Mucosa of rectum (tissue), 2 donors: ENCODE data around the gene SPANXN2.
"Not testable (repeated sequence)": the region's sequence is repeated elsewhere in the genome, so short reads cannot be mapped to it uniquely, and the experiment has no call there.

Experiments used
- H3K27ac ChIP-seq, 2 donors: one replicate each; pipeline ENCODE4 v1.7.0; 2013; ENCODE audit warnings: inconsistent platforms in 2 of 2, low read depth in 2 of 2, low read length in 2 of 2
- H3K27me3 ChIP-seq, 2 donors: one replicate each; pipeline ENCODE4 v1.7.0; 2013; ENCODE audit warnings: low read length in 2 of 2; ENCODE audit not compliant: control insufficient read depth in 2 of 2, insufficient read depth in 2 of 2
- H3K36me3 ChIP-seq, 2 donors: one replicate each; pipeline ENCODE4 v1.7.0; 2013; ENCODE audit warnings: low read length in 2 of 2; ENCODE audit not compliant: control insufficient read depth in 2 of 2, insufficient read depth in 2 of 2
- H3K4me1 ChIP-seq, 2 donors: one replicate each; pipeline ENCODE4 v1.7.0; 2013; ENCODE audit warnings: low read length in 2 of 2, mild to moderate bottlenecking in 1 of 2; ENCODE audit not compliant: control insufficient read depth in 2 of 2, insufficient read depth in 2 of 2
- H3K4me3 ChIP-seq, 2 donors: one replicate each; pipeline ENCODE4 v1.7.0; 2013; ENCODE audit warnings: low read length in 2 of 2
- H3K9ac ChIP-seq, 2 donors: one replicate each; pipeline ENCODE4 v1.7.0; 2013; ENCODE audit warnings: low read length in 2 of 2, low read depth in 1 of 2, mild to moderate bottlenecking in 1 of 2
- H3K9me3 ChIP-seq, 2 donors: one replicate each; pipeline ENCODE4 v1.7.0; 2013; ENCODE audit warnings: low read length in 2 of 2; ENCODE audit not compliant: control insufficient read depth in 2 of 2
- donor health status: healthy.
- donor health status: Normal muscosa, but diverticular disease.

Gene SPANXN2, protein sequence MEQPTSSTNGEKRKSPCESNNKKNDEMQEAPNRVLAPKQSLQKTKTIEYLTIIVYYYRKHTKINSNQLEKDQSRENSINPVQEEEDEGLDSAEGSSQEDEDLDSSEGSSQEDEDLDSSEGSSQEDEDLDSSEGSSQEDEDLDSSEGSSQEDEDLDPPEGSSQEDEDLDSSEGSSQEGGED

DNA sequence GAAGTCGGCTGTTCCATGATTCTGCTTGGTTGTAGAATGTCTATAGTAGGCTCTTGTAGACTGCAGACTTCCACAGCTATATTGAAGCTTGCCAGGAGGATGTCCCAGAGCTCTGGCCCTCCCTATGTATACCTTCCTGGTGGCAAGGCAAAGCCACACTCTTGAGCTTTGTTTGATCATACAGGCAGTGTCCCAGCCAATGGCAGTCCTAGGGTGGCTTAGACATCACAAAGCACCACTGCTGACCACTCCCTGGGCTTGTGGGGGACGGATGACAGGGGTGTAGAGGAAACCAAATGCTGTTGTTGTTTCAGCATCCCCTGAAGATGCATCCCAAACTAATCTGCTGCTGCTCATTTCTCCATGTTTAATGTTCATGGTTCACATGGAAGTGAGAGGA lies at the start of gene SPANXN2:
SPANXN2 (minus strand) TSS at position 101 of the 400 bp plus-strand sequence; CDS start at position 17, 84 bp downstream.
- not testable (repeated sequence) for H3K9me3 ChIP-seq, H3K36me3 ChIP-seq, H3K27me3 ChIP-seq, H3K4me3 ChIP-seq, H3K27ac ChIP-seq, H3K9ac ChIP-seq, H3K4me1 ChIP-seq

DNA sequence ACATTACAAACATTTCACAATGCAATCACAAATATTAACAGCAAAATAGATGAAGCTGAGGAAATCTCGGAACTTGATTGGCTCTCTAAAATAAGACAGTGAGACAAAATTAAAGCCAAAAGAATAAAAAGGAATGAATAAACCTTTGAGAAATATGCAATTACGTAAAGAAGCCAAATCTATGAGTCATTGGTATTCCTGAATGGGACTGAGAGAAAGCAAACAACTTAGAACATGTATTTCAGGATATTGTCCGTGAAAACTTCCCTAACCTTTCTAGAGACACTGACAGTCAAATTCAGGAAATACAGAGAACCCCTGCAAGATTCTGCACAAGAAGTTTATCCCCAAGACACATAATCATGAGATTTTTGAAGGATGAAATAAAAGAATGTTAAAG lies 48.4 kb upstream of the SPANXN2 start:
- no peaks in the 10 kb centered on the region for H3K4me1 ChIP-seq
- H3K9ac ChIP-seq: no peak overlapping the region
- no peak overlapping the region for H3K4me3 ChIP-seq
- H3K36me3 ChIP-seq: no peaks in the 10 kb centered on the region
- H3K27me3 ChIP-seq: no peaks in the 10 kb centered on the region
- no peak overlapping the region for H3K27ac ChIP-seq
- H3K9me3 ChIP-seq: no peaks in the 10 kb centered on the region

DNA sequence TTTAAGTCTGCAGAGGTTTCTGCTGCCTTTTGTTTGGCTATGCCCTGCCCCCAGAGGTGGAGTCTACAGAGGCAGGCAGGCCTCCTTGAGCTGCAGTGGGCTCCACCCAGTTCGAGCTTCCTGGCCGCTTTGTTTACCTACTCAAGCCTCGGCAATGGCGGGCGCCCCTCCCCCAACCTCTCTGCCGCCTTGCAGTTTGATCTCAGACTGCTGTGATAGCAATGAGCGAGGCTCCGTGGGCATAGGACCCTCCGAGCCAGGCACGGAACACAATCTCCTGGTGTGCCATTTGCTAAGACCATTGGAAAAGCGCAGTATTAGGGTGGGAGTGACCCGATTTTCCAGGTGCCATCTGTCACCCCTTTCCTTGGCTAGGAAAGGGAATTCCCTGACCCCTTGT lies 47.2 kb upstream of the SPANXN2 start:
- not testable (repeated sequence) for H3K36me3 ChIP-seq, H3K9me3 ChIP-seq, H3K4me1 ChIP-seq, H3K4me3 ChIP-seq, H3K9ac ChIP-seq, H3K27ac ChIP-seq, H3K27me3 ChIP-seq

- H3K27me3 ChIP-seq: no peaks in the 10 kb centered on the region
- H3K27ac ChIP-seq: no peak overlapping the region
- H3K9me3 ChIP-seq: no peaks in the 10 kb centered on the region
- H3K36me3 ChIP-seq: no peaks in the 10 kb centered on the region
- no peaks in the 10 kb centered on the region for H3K4me1 ChIP-seq
- H3K4me3 ChIP-seq: no peak overlapping the region
- no peak overlapping the region for H3K9ac ChIP-seq
Measured at GRCh38 chrX:143757887-143758286, 37.3 kb upstream of the SPANXN2 start.

DNA sequence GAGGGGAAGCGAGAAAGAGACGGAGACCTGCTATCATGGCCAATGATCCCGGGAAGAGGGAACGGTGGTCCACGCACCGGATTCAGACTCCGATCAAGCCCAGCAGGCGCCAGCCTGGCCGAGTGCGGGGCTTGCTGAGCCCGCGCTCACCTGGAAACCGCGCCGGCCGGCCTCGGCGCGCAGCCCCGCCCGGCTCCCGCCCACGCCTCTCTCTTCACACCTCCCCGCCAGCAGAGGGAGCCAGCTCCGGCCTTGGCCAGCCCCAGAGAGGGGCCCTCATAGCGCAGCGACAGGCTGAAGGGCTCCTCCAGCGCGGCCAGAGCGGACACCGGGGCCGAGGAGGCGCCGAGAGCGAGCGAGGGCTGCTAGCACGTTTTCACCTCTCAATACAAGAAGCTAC lies 36.8 kb upstream of the SPANXN2 start:
- no peak overlapping the region for H3K9ac ChIP-seq
- H3K4me1 ChIP-seq: no peaks in the 10 kb centered on the region
- no peaks in the 10 kb centered on the region for H3K9me3 ChIP-seq
- H3K36me3 ChIP-seq: no peaks in the 10 kb centered on the region
- no peaks in the 10 kb centered on the region for H3K27me3 ChIP-seq
- no peak overlapping the region for H3K4me3 ChIP-seq
- H3K27ac ChIP-seq: no peak overlapping the region

- H3K9me3 ChIP-seq: no peaks in the 10 kb centered on the region
Measured at GRCh38 chrX:143754183-143754582, 33.6 kb upstream of the SPANXN2 start.

DNA sequence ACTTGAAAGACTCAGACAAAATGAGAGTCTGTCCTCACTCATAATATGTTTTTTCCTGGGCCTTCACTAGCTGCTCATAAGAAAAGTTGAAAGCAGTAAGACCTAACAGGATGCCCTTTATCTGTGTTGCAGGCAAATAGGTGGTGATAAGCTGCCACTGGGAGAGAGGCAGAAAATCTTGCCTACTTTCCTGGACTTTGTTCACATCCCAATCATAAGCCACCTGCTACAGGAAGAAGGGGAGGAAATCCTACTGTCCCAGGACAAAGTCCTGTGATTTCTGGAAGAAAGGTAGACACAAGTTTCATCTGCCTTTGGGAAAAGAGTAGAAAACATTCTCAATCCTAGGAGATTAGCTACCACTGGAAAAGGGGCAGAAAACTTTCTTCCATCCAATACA lies 13.3 kb upstream of the SPANXN2 start:
- no peak overlapping the region for H3K27ac ChIP-seq

More at GRCh38 chrX:143754183-143754582, 33.6 kb upstream of the SPANXN2 start:
- Histone ChIP-seq H3K4me1 (no peaks in the 10 kb centered on the region), H3K36me3 (no peaks in the 10 kb centered on the region), H3K27ac (no peak overlapping the region), H3K27me3 (no peaks in the 10 kb centered on the region), H3K4me3 (no peak overlapping the region), H3K9ac (no peak overlapping the region)

GRCh38 chrX:143726296-143726695 lies 5.7 kb upstream of the SPANXN2 start:
- no peaks in the 10 kb centered on the region for H3K27me3 ChIP-seq
- no peaks in the 10 kb centered on the region for H3K9me3 ChIP-seq
- H3K9ac ChIP-seq: no peak overlapping the region
- H3K4me1 ChIP-seq: no peaks in the 10 kb centered on the region
- H3K27ac ChIP-seq: no peak overlapping the region
- no peaks in the 10 kb centered on the region for H3K36me3 ChIP-seq
- H3K4me3 ChIP-seq: no peak overlapping the region

More for the DNA sequence above, 13.3 kb upstream of the SPANXN2 start:
- Histone ChIP-seq H3K36me3 (no peaks in the 10 kb centered on the region), H3K4me1 (no peaks in the 10 kb centered on the region), H3K27me3 (no peaks in the 10 kb centered on the region), H3K9ac (no peak overlapping the region), H3K9me3 (no peaks in the 10 kb centered on the region), H3K4me3 (no peak overlapping the region)

DNA sequence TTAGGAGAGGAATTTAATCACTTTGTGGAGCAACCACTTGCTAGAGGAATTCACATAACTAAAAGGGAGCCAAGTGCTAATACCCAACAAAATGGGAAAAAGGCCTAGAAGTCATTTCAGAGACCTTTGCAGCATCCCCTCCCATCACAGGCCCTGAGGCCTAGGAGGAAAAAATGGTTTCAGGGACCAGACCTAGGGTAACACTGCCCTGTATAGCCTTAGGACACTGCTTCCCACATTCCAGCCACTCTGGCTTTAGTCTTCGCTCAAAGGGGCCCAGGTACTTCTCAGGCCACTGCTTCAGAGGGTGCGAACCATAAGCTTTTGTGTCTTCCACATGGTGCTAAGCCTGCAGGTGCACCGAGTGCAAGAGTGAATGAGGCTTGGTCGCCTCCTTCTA lies 19.1 kb downstream of the SPANXN2 start:
- Histone ChIP-seq H3K9ac (no peak overlapping the region), H3K27ac (no peak overlapping the region), H3K4me1 (no peaks in the 10 kb centered on the region), H3K27me3 (no peaks in the 10 kb centered on the region), H3K36me3 (no peaks in the 10 kb centered on the region), H3K4me3 (no peak overlapping the region), H3K9me3 (no peaks in the 10 kb centered on the region)

DNA sequence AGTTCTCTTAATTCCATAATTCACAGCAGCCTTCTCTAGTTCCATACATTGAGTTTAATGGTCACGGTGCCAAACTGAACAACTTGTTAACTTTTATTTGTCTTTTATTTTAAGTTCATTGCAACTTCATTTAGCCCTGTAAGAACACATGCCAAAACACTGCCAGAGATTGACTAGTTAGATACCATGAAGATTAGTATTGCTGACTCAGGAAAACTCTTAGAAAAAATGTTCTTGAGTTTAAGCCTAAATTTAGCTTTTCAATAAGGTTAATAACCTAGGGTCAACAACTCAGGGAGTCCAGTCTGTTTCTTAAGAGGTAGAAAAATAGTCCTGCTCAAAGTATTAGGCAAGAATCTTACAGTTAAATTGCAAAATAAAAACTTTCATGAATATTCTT lies 25.7 kb downstream of the SPANXN2 start:
- Histone ChIP-seq H3K9ac (no peak overlapping the region), H3K36me3 (no peaks in the 10 kb centered on the region), H3K4me1 (no peaks in the 10 kb centered on the region), H3K27me3 (no peaks in the 10 kb centered on the region), H3K9me3 (no peaks in the 10 kb centered on the region), H3K27ac (no peak overlapping the region), H3K4me3 (no peak overlapping the region)

DNA sequence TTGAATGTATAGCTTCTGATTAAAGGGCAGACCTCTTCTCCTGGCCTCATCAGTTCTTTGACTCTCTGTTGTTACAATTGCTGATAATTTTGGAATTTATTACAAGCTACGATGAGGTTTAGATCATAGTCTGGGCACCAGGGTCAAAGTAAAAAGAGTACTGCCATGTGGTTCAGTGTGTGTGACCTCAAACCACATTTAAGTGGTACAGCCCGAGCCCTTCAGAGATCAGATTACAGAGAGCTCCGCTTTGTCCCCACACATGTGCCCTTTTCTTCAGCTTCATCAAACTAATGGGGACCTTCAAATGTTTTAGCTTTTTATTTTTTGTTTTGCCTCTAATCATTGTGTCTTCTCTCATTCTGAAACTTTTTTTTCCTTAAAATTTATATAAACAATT lies 37.1 kb downstream of the SPANXN2 start:
- Histone ChIP-seq H3K9me3 (no peaks in the 10 kb centered on the region), H3K27ac (no peak overlapping the region), H3K4me3 (no peak overlapping the region), H3K9ac (no peak overlapping the region), H3K36me3 (no peaks in the 10 kb centered on the region), H3K4me1 (no peaks in the 10 kb centered on the region), H3K27me3 (no peaks in the 10 kb centered on the region)
